Measurements from ENCODE around the gene ZNF383. TPM values are rescaled to one million over a fixed set of nuclear protein-coding genes. Genes with fewer than 3 reads are reported as not detected.
"Not testable (repeated sequence)": the region's sequence is repeated elsewhere in the genome, so short reads cannot be mapped to it uniquely, and the experiment has no call there.

Gene ZNF383
- total RNA-seq, 2 experiments from 2014 or later, result 10.1 to 11.3 TPM

- POLR2A ChIA-PET, result no interaction called here
- H3K9me3 Mint-ChIP-seq, result peaks cover 52% of the 10 kb centered on the region
- H3K4me1 Mint-ChIP-seq, result no peaks in the 10 kb centered on the region
- no peak for DNase-seq
- H3K4me3 Mint-ChIP-seq, result no peak overlapping the region
- CTCF ChIA-PET, result no interaction called here
- peaks cover 69% of the 10 kb centered on the region for H3K36me3 Mint-ChIP-seq (ENCODE audit: low read depth)
- no peak overlapping the region for H3K27ac Mint-ChIP-seq
- no peaks in the 10 kb centered on the region for H3K27me3 Mint-ChIP-seq
Observed at GRCh38 chr19:37243206-37243632, 25.2 kb downstream of the ZNF383 start.

GRCh38 chr19:37251308-37252229, 33.6 kb downstream of the ZNF383 start:
- Mint-ChIP-seq H3K27ac (no peak overlapping the region), H3K9me3 (peaks cover 56% of the 10 kb centered on the region)

GRCh38 chr19:37263028-37263427, 45.0 kb downstream of the ZNF383 start:
- H3K27ac Mint-ChIP-seq; CTCF ChIA-PET; H3K4me1 Mint-ChIP-seq; H3K4me3 Mint-ChIP-seq; DNase-seq; H3K36me3 Mint-ChIP-seq (ENCODE audit: low read depth); POLR2A ChIA-PET; H3K27me3 Mint-ChIP-seq: not testable (repeated sequence)
- peaks cover 25% of the 10 kb centered on the region for H3K9me3 Mint-ChIP-seq

More at GRCh38 chr19:37251308-37252229, 33.6 kb downstream of the ZNF383 start:
- no peaks in the 10 kb centered on the region for H3K27me3 Mint-ChIP-seq
- CTCF ChIA-PET, result interaction anchor here (0.6 kb wide), 1 partner anchor 17 kb away, joined by 3 read pairs; no protein-coding TSS in a partner anchor
- H3K4me3 Mint-ChIP-seq, result peak overlapping the region; percentile 69
- H3K4me1 Mint-ChIP-seq, result peaks cover 3% of the 10 kb centered on the region
- peak; percentile 53 for DNase-seq
- peaks cover 11% of the 10 kb centered on the region for H3K36me3 Mint-ChIP-seq (ENCODE audit: low read depth)
- POLR2A ChIA-PET, result no interaction called here

- H3K27me3 Mint-ChIP-seq; H3K36me3 Mint-ChIP-seq (ENCODE audit: low read depth); POLR2A ChIA-PET; H3K27ac Mint-ChIP-seq; H3K4me3 Mint-ChIP-seq; CTCF ChIA-PET; DNase-seq; H3K4me1 Mint-ChIP-seq: not testable (repeated sequence)
- H3K9me3 Mint-ChIP-seq, result peaks cover 15% of the 10 kb centered on the region
Observed at GRCh38 chr19:37267005-37267404, 49.0 kb downstream of the ZNF383 start.

GRCh38 chr19:37267755-37268154, 49.7 kb downstream of the ZNF383 start:
- H3K27me3 Mint-ChIP-seq, DNase-seq: not testable (repeated sequence)

GRCh38 chr19:37280656-37281055, 62.6 kb downstream of the ZNF383 start:
- H3K27me3 Mint-ChIP-seq; H3K36me3 Mint-ChIP-seq (ENCODE audit: low read depth); H3K27ac Mint-ChIP-seq; DNase-seq; POLR2A ChIA-PET; CTCF ChIA-PET; H3K9me3 Mint-ChIP-seq; H3K4me1 Mint-ChIP-seq; H3K4me3 Mint-ChIP-seq: not testable (repeated sequence)

More at GRCh38 chr19:37267755-37268154, 49.7 kb downstream of the ZNF383 start:
- H3K27ac Mint-ChIP-seq; POLR2A ChIA-PET; H3K4me1 Mint-ChIP-seq; H3K36me3 Mint-ChIP-seq (ENCODE audit: low read depth); CTCF ChIA-PET; H3K4me3 Mint-ChIP-seq: not testable (repeated sequence)
- H3K9me3 Mint-ChIP-seq, result peaks cover 11% of the 10 kb centered on the region

GRCh38 chr19:37284020-37284419, 66.0 kb downstream of the ZNF383 start:
- POLR2A ChIA-PET; H3K4me3 Mint-ChIP-seq; H3K27ac Mint-ChIP-seq; H3K9me3 Mint-ChIP-seq; H3K27me3 Mint-ChIP-seq; DNase-seq; H3K36me3 Mint-ChIP-seq (ENCODE audit: low read depth); CTCF ChIA-PET; H3K4me1 Mint-ChIP-seq: not testable (repeated sequence)

GRCh38 chr19:37289229-37289628, 71.2 kb downstream of the ZNF383 start:
- H3K9me3 Mint-ChIP-seq; H3K36me3 Mint-ChIP-seq (ENCODE audit: low read depth); H3K27ac Mint-ChIP-seq; H3K27me3 Mint-ChIP-seq; CTCF ChIA-PET; H3K4me3 Mint-ChIP-seq; H3K4me1 Mint-ChIP-seq; POLR2A ChIA-PET: not testable (repeated sequence)
- DNase-seq, result peak; percentile 24

- peak; percentile 21 for DNase-seq
- H3K9me3 Mint-ChIP-seq; H3K4me1 Mint-ChIP-seq; H3K27ac Mint-ChIP-seq; POLR2A ChIA-PET; H3K27me3 Mint-ChIP-seq; H3K36me3 Mint-ChIP-seq (ENCODE audit: low read depth); CTCF ChIA-PET; H3K4me3 Mint-ChIP-seq: not testable (repeated sequence)
Observed at GRCh38 chr19:37292998-37293939, 75.3 kb downstream of the ZNF383 start.

- DNase-seq, H3K4me1 Mint-ChIP-seq, POLR2A ChIA-PET: not testable (repeated sequence)
Observed at GRCh38 chr19:37294246-37294645, 76.2 kb downstream of the ZNF383 start.

More at GRCh38 chr19:37294246-37294645, 76.2 kb downstream of the ZNF383 start:
- H3K36me3 Mint-ChIP-seq (ENCODE audit: low read depth); H3K27me3 Mint-ChIP-seq; CTCF ChIA-PET; H3K27ac Mint-ChIP-seq; H3K4me3 Mint-ChIP-seq; H3K9me3 Mint-ChIP-seq: not testable (repeated sequence)

Other genes with a start within 250 kb of the ZNF383 start
- 10 to 100 TPM; 11.3 to 13.2 TPM for gene ZNF420, start 139.8 kb upstream of the ZNF383 start, total RNA-seq
- 1 to 10 TPM; 9.0 to 9.4 TPM for gene ZNF585A, start 45.5 kb upstream of the ZNF383 start, total RNA-seq
- gene ZNF585B, start 7.7 kb upstream of the ZNF383 start, total RNA-seq, result 1 to 10 TPM; 8.4 to 9.8 TPM
- 1 to 10 TPM; 4.3 to 4.8 TPM for gene ZNF527, start 152.9 kb downstream of the ZNF383 start, total RNA-seq
- gene ZNF569, start 249.2 kb downstream of the ZNF383 start, total RNA-seq, result 1 to 10 TPM; 6.4 to 7.6 TPM

All from activated CD4-positive, alpha-beta memory T cell treated with anti-CD3 and anti-CD28 coated beads, Interleukin-2, amount 10 ng/mL, durations not matched to agents 7 days and 5 days (primary cell).